Activated effector memory CD4-positive, alpha-beta T cell treated with Interleukin-2 at 50 U/mL for 16 hours (primary cell): ENCODE data around the gene CDK16.

Experiments used
- DNase-seq: peaks from one replicate; pipeline ENCODE4 v3.0.0-alpha.2; 2020

Gene CDK16

GRCh38 chrX:47209508-47210238 lies 8.8 kb upstream of the CDK16 start:
- no peak for DNase-seq

GRCh38 chrX:47210661-47211425 lies 7.6 kb upstream of the CDK16 start:
- DNase-seq: no peak

- DNase-seq: no peak
Observed at GRCh38 chrX:47212381-47213293, 5.8 kb upstream of the CDK16 start.

DNA sequence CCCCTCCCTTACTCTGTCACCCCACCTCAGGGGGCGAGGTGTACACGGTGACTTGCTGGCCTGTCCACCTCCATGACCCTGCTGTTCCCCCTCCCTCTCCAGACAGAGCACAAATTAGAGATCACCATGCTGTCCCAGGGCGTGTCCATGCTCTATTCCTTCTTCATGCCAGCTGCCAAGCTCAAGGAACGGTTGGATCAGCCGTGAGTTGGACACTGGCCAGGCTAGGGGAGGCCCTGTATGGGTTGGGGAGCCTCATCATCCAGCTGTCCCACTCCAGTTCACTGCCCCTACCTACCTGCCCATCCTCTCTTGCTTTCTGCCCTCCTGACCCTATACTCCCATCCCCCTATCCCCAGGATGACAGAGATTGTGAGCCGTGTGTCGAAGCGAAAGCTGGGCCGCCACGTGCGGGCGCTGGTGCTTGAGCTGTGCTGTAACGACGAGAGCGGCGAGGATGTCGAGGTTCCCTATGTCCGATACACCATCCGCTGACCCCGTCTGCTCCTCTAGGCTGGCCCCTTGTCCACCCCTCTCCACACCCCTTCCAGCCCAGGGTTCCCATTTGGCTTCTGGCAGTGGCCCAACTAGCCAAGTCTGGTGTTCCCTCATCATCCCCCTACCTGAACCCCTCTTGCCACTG lies 3.9 kb upstream of the CDK16 start:
- no peak for DNase-seq

DNA sequence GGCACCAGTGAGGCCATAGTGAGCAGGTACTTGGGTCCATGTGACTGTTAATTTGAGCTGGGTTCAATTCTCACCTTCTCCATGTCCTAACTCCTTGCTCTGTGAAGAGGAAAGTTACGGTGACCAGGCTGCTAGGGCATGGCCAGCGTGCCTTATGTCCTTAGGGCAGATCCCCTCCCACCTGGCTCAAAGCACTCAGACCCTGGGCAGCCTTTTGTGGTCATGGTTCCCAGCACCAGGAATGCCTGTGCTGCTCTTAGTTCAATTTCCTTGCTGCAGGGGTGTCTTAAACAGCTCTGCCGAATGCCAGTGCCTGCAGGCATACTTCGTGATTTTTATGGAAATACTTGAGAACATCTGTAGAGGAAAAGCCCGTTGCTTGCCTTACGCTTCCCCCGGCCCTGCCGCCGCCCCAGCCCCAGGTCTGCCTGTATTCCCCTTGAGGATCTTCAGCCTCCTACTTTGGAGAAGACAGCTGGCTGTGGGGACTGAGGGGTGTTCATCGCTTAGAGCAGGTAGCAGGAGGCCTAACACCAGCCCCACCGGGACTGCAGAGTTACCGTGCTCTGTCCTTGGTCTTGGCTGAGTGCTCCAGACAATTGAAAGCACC lies 3.1 kb upstream of the CDK16 start:
- DNase-seq: no peak

GRCh38 chrX:47216393-47216925 lies 2.0 kb upstream of the CDK16 start:
- DNase-seq: no peak

DNA sequence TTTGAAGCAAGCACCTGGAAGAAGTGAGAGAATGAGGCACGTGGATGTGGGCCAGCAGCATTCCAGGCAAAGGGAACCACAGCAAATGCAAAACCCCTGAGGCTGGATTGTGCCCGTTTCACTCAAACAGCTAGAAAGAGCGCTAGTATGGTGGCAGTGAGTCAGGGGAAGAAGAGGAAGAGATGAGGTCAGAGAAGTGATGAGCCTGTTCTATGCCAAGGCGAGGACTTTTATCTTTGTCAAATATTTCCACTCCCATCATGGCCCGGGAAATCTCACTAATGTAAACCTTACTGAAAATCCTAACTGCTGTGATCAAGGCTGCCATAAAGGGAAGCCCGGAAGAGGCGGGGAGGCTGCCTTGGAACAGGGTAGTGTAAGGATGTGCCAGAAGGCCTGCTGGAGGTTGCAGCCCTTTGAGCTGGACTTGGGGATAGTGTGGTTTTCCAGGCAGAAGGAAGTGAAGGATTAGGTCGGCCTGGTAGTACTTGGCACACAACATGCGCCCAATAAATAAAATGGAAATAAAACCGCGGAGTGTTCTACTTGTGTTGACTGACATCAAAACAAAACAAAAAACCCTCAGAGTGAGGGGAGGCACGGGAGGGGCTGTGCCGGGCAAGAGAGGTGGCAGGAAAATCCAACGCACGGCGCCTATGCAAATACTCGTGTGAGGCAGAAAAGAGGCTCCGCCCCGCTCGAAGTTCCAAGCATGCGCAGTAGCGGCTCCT lies 1.2 kb upstream of the CDK16 start:
- DNase-seq: no peak

DNA sequence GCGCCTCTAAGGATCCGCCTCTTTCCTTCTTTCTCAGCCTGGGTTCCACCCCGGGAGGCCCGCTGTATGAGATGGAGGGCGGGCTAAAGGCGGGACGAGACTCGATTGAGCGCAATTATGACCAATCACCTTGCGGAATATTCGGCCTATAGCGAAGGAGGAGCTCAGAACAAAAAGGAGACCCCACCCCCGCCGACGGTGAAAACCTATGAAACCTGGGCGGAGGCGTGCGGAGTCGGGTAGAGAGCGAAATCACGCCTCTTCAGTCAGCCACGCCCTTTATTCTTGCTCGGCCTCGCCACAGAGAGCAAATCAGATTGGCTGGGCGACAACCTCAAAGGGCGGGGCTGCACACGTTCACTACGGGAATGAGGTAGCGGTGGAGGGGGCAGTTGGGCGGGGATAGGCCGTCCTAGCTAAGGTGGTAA lies 615 bp upstream of the CDK16 start:
- peak; percentile 93 for DNase-seq

GRCh38 chrX:47218920-47219815 lies 687 bp downstream of the CDK16 start:
- peak; percentile 23 for DNase-seq

DNA sequence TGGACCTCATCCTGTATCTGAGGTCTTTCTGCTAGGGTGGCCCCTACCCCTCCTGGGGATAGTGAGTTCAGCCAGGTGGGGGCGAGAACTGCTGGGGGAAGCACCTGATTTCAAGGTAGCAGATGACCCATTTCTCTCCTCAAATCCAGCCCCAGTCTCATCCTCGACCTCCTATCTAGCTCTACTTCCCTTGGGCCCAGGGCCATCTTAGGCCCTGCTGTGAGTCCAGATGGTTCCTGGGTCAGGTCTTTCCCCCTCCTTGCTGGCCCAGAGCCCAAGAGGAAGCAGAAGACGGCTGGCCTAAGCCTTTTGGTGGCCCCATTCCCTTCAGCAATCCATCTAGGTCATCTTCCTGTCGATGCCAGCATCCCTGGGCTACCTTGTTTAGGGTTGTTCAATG lies 3.3 kb downstream of the CDK16 start:
- DNase-seq: no peak

GRCh38 chrX:47222751-47223350 lies 4.4 kb downstream of the CDK16 start:
- no peak for DNase-seq

GRCh38 chrX:47223476-47224250 lies 5.2 kb downstream of the CDK16 start:
- DNase-seq: no peak

- DNase-seq: no peak
Observed at GRCh38 chrX:47224266-47224895, 5.9 kb downstream of the CDK16 start.

- DNase-seq: no peak
Observed at GRCh38 chrX:47224896-47225290, 6.4 kb downstream of the CDK16 start.

GRCh38 chrX:47226071-47226470 lies 7.6 kb downstream of the CDK16 start:
- no peak for DNase-seq

- DNase-seq: no peak
Observed at GRCh38 chrX:47226531-47227333, 8.3 kb downstream of the CDK16 start.

DNA sequence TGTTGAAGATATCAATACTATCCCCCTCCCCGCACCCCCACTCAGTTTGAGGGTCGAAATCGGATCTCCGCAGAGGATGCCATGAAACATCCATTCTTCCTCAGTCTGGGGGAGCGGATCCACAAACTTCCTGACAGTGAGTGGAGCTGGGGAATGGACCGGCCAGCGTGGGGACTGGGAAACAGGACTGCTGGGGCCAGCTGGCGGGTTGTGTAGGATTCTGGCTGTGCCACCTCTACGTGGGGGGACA lies 8.8 kb downstream of the CDK16 start:
- no peak for DNase-seq
